Stimulated activated CD4-positive, alpha-beta T cell treated with anti-CD3 and anti-CD28 coated beads, Interleukin-1b, Interleukin-23, amount 100 ng/mL, for 24 hours (primary cell): ENCODE results near the gene STIM2.

ENCODE experiments used
- DNase-seq, 4 experiments: peaks; one replicate each; pipeline ENCODE4 v3.0.0-alpha.2; 2020; ENCODE audit warnings: low read depth in 4 of 4, low spot score in 1 of 4

The STIM2 gene

GRCh38 chr4:26996745-26997144 lies 136.1 kb downstream of the STIM2 start:
- DNase-seq, result no peak

- no peak for DNase-seq
Observed at GRCh38 chr4:26999689-27000088, 139.0 kb downstream of the STIM2 start.

- DNase-seq, result no peak
Observed at GRCh38 chr4:27000122-27000521, 139.5 kb downstream of the STIM2 start.

GRCh38 chr4:27000820-27001219 lies 140.2 kb downstream of the STIM2 start:
- no peak for DNase-seq

GRCh38 chr4:27001398-27002164 lies 140.9 kb downstream of the STIM2 start:
- DNase-seq, result no peak

- DNase-seq, result peak in 3 of 4 experiments; percentile 7 to 28 (median 25)
Observed at GRCh38 chr4:27003642-27004113, 143.0 kb downstream of the STIM2 start.

- DNase-seq, result no peak
Observed at GRCh38 chr4:27005501-27005900, 144.9 kb downstream of the STIM2 start.

GRCh38 chr4:27005905-27006590 lies 145.4 kb downstream of the STIM2 start:
- no peak for DNase-seq

- no peak for DNase-seq
Observed at GRCh38 chr4:27006646-27007045, 146.0 kb downstream of the STIM2 start.

GRCh38 chr4:27007507-27007906 lies 146.9 kb downstream of the STIM2 start:
- DNase-seq, result no peak

GRCh38 chr4:27008679-27009078 lies 148.0 kb downstream of the STIM2 start:
- no peak for DNase-seq

- no peak for DNase-seq
Observed at GRCh38 chr4:27009539-27009938, 148.9 kb downstream of the STIM2 start.

- peak; percentile 20 to 37 (median 26) for DNase-seq
Observed at GRCh38 chr4:27010334-27010940, 149.8 kb downstream of the STIM2 start.

- DNase-seq, result no peak
Observed at GRCh38 chr4:27011401-27011800, 150.8 kb downstream of the STIM2 start.

- no peak for DNase-seq
Observed at GRCh38 chr4:27013012-27013411, 152.4 kb downstream of the STIM2 start.

GRCh38 chr4:27016551-27016950 lies 155.9 kb downstream of the STIM2 start:
- DNase-seq, result no peak

GRCh38 chr4:27017623-27018022 lies 157.0 kb downstream of the STIM2 start:
- DNase-seq, result no peak

GRCh38 chr4:27018076-27018475 lies 157.4 kb downstream of the STIM2 start:
- no peak for DNase-seq

- no peak for DNase-seq
Observed at GRCh38 chr4:27018910-27019309, 158.3 kb downstream of the STIM2 start.

GRCh38 chr4:27019766-27020165 lies 159.1 kb downstream of the STIM2 start:
- no peak for DNase-seq

- no peak for DNase-seq
Observed at GRCh38 chr4:27020203-27020602, 159.6 kb downstream of the STIM2 start.

- DNase-seq, result no peak
Observed at GRCh38 chr4:27020603-27021002, 160.0 kb downstream of the STIM2 start.
